CD14-positive monocyte (primary cell): ENCODE data around the gene FERMT2. TPM values are rescaled to one million over a fixed set of nuclear protein-coding genes. Genes with fewer than 3 reads are reported as not detected.

Experiments
- DNase-seq, 3 donors: peaks; one replicate each; pipeline ENCODE4 v3.0.0-alpha.2; 2011 to 2022
- H2AFZ ChIP-seq: 2 replicates; pipeline ENCODE4 v1.6.0; 2012; ENCODE audit warnings: mild to moderate bottlenecking, low read depth, low read length, inconsistent platforms; ENCODE audit not compliant: insufficient read depth, poor library complexity, severe bottlenecking
- H3K27ac ChIP-seq, 2 donors: 1 replicate in 1 of 2; 2 replicates in 1 of 2; pipeline ENCODE4 v1.5.1; 2012 to 2013; ENCODE audit warnings: low read length in 2 of 2, control low read depth in 1 of 2, inconsistent platforms in 1 of 2, low read depth in 1 of 2, mild to moderate bottlenecking in 1 of 2
- H3K27me3 ChIP-seq, 2 donors: one replicate each; pipeline versions ENCODE4 v1.6.0 to v1.6.1; 2011 to 2013; ENCODE audit warnings: low read length in 2 of 2; ENCODE audit not compliant: control insufficient read depth in 2 of 2, insufficient read depth in 2 of 2
- H3K36me3 ChIP-seq, 2 donors: replicated peaks in 1 of 2; 1 replicate in 1 of 2; 2 replicates in 1 of 2; pipeline versions ENCODE4 v1.5.1 to v1.6.1; 2012 to 2013; ENCODE audit warnings: low read length in 2 of 2, control low read depth in 1 of 2, inconsistent platforms in 1 of 2, mild to moderate bottlenecking in 1 of 2; ENCODE audit not compliant: insufficient read depth in 2 of 2, control insufficient read depth in 1 of 2
- H3K4me1 ChIP-seq, 2 donors: 1 replicate in 1 of 2; 2 replicates in 1 of 2; pipeline versions ENCODE4 v1.5.1 to v1.6.1; 2012 to 2013; ENCODE audit warnings: low read length in 2 of 2, control low read depth in 1 of 2, inconsistent platforms in 1 of 2, mild to moderate bottlenecking in 1 of 2, moderate library complexity in 1 of 2; ENCODE audit not compliant: insufficient read depth in 2 of 2, control insufficient read depth in 1 of 2
- H3K4me2 ChIP-seq: replicated peaks from 2 replicates; pipeline ENCODE3; 2012; ENCODE audit warnings: low read length, moderate library complexity, mild to moderate bottlenecking; ENCODE audit not compliant: poor library complexity, severe bottlenecking; ENCODE audit errors: extremely low read depth
- H3K4me3 ChIP-seq, 3 experiments: fragments of 200-600 bp in 1 of 3; sonication (generic) in 1 of 3; replicated peaks in 1 of 3; 1 replicate in 2 of 3; 2 replicates in 1 of 3; pipeline ENCODE4 v1.5.1; 2011 to 2013; ENCODE audit warnings: low read length in 3 of 3, mild to moderate bottlenecking in 3 of 3, control low read depth in 2 of 3, low read depth in 2 of 3, inconsistent platforms in 1 of 3, moderate library complexity in 1 of 3
- H3K79me2 ChIP-seq: 2 replicates; pipeline ENCODE4 v1.6.0; 2012; ENCODE audit warnings: mild to moderate bottlenecking, control low read depth, inconsistent platforms, low read length, moderate library complexity; ENCODE audit not compliant: insufficient read depth
- H3K9ac ChIP-seq: 2 replicates; pipeline ENCODE4 v1.6.0; 2017; ENCODE audit warnings: low read length, mild to moderate bottlenecking; ENCODE audit not compliant: insufficient read depth, poor library complexity, severe bottlenecking
- H3K9me3 ChIP-seq, 2 donors: replicated peaks in 1 of 2; 1 replicate in 1 of 2; 2 replicates in 1 of 2; pipeline versions ENCODE4 v1.5.1 to v1.6.1; 2012 to 2013; ENCODE audit warnings: low read length in 2 of 2, control low read depth in 1 of 2; ENCODE audit not compliant: control insufficient read depth in 1 of 2, insufficient read depth in 1 of 2
- H4K20me1 ChIP-seq: 2 replicates; pipeline ENCODE4 v1.6.0; 2012; ENCODE audit warnings: mild to moderate bottlenecking, low read length, control low read depth, moderate library complexity; ENCODE audit not compliant: insufficient read depth
- H3K27ac Mint-ChIP-seq, 7 donors: one replicate each; pipeline ENCODE4 v1.8.0; 2020; ENCODE audit warnings: mild to moderate bottlenecking in 7 of 7, mixed read lengths in 7 of 7, moderate library complexity in 6 of 7, inconsistent platforms in 2 of 7
- H3K27me3 Mint-ChIP-seq, 3 donors: one replicate each; pipeline ENCODE4 v1.8.0; 2021 to 2022; ENCODE audit warnings: low read depth in 3 of 3, mild to moderate bottlenecking in 3 of 3, mixed read lengths in 3 of 3, moderate library complexity in 3 of 3, inconsistent platforms in 1 of 3
- H3K36me3 Mint-ChIP-seq, 2 donors: one replicate each; pipeline ENCODE4 v1.8.0; 2020; ENCODE audit warnings: mixed read lengths in 2 of 2, inconsistent platforms in 1 of 2, mild to moderate bottlenecking in 1 of 2
- H3K4me1 Mint-ChIP-seq: one replicate; pipeline ENCODE4 v1.8.0; 2020; ENCODE audit warnings: mild to moderate bottlenecking, mixed read lengths
- H3K4me3 Mint-ChIP-seq, 2 donors: one replicate each; pipeline ENCODE4 v1.8.0; 2020; ENCODE audit warnings: mild to moderate bottlenecking in 2 of 2, mixed read lengths in 2 of 2, moderate library complexity in 1 of 2
- H3K9me3 Mint-ChIP-seq, 7 donors: one replicate each; pipeline ENCODE4 v1.8.0; 2020 to 2022; ENCODE audit warnings: mixed read lengths in 7 of 7, mild to moderate bottlenecking in 6 of 7, moderate library complexity in 6 of 7, inconsistent platforms in 2 of 7
- WGBS: methylation state at CpG from one replicate; pipeline ENCODE4 v1.1.5; 2013; ENCODE audit warnings: missing lambda C conversion rate; ENCODE audit not compliant: insufficient coverage; 5-methylcytosine and 5-hydroxymethylcytosine counted together
- intact Hi-C, 2 donors: fragments of 100-400 bp; cut with micrococcal nuclease; formaldehyde crosslinking; loops; one replicate each; pipeline versions ENCODE4 v1.15.0 to v1.15.1; 2023
- polyA minus RNA-seq: library from RNA; depleted of rRNA, polyadenylated mRNA; stranded (reverse); fragments of >200 nt; gene quantifications from 2 replicates; pipeline ENCODE4 v1.2.3, GENCODE V29; 2012
- polyA plus RNA-seq, 3 donors: library from polyadenylated mRNA; depleted of rRNA in 1 of 3; unstranded in 2 of 3; stranded (reverse) in 1 of 3; fragments of 300-500 nt in 2 of 3; fragments of >200 nt in 1 of 3; fragmentation: Illumina TruSeq in 2 of 3; gene quantifications; 1 replicate in 2 of 3; 2 replicates in 1 of 3; pipeline ENCODE4 v1.2.3, GENCODE V29; 2012 to 2021
- total RNA-seq, 12 experiments: library from RNA in 1 of 12; stranded (reverse) in 1 of 12; fragments of 120-200 nt in 1 of 12; gene quantifications; one replicate each; pipeline ENCODE4 v1.2.4 and lab custom pipeline; 2013 to 2026; ENCODE audit warnings: mixed read lengths in 6 of 12, inconsistent platforms in 1 of 12
- TF ChIP-seq, protein P1 (sequence below): fragments of 200-600 bp; IDR thresholded peaks from one replicate; pipeline ENCODE4 v1.8.0; 2022; ENCODE audit warnings: antibody characterized with exemption, mild to moderate bottlenecking

FERMT2 gene, protein sequence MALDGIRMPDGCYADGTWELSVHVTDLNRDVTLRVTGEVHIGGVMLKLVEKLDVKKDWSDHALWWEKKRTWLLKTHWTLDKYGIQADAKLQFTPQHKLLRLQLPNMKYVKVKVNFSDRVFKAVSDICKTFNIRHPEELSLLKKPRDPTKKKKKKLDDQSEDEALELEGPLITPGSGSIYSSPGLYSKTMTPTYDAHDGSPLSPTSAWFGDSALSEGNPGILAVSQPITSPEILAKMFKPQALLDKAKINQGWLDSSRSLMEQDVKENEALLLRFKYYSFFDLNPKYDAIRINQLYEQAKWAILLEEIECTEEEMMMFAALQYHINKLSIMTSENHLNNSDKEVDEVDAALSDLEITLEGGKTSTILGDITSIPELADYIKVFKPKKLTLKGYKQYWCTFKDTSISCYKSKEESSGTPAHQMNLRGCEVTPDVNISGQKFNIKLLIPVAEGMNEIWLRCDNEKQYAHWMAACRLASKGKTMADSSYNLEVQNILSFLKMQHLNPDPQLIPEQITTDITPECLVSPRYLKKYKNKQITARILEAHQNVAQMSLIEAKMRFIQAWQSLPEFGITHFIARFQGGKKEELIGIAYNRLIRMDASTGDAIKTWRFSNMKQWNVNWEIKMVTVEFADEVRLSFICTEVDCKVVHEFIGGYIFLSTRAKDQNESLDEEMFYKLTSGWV
- total RNA-seq (2013) = 0.27 TPM
- not detected for polyA plus RNA-seq
- polyA minus RNA-seq = not detected in 2 replicates
- 0.51 to 16.5 (median 1.4) reads per million in 11 experiments for total RNA-seq (lab: John Stamatoyannopoulos, UW)

DNA sequence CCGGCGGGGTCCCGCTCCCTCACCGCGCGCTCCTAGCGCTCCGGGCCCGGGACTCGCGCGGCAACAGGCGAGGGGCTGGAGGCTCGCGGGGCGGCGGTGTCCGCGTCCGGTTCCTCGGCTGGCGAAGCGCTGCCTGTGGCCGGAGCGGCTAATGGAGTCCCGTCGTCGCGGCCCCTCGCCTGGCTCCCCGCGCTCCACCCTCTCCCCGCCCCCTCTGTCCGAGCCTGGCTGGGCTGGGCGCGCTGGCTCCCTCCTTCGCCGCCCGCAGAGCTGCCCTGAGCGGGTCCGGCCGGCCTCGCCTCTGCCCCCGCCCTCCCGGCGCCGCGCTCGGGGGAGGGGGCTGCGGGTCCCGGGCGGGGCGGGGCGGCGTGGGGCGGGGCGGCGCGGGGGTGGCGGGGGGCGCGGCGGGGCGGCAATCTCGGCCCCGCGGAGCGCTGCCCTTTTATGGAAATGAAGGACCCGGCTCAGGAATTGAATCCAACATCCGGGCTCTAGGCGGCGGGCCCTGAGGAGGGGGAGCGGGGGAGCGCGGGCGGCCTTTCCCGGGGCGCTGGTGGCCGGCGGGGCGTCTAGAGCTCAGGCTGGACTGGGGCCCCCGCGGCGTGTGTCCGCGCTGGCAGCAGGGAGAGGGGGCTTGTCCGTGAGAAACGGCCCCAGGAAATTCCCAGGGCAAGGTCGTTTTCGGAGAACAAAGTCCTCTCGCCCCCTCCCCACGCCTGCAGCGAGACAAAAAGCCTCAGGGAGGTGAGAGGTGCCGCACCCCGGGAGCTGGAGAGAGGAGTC, at the start of gene FERMT2:
Gene FERMT2 (minus strand): TSS at position 153 of the 783 bp plus-strand sequence. CDS start 482 bp downstream, outside the sequence.
- Histone ChIP-seq H3K4me2 (peak within 1 kb of the TSS; percentile 77), H3K79me2 (no peaks in the 10 kb centered on the region), H3K9me3 (peaks cover 0 to 10% of the 10 kb centered on the region in 2 donors), H2AFZ (peak within 1 kb of the TSS; percentile 51), H4K20me1 (no peaks in the 10 kb centered on the region), H3K9ac (peak within 1 kb of the TSS; percentile 44), H3K4me3 (peak within 1 kb of the TSS; percentile 15 to 70 (median 42)), H3K27ac (no peak within 1 kb of the TSS), H3K4me1 (peaks cover 8 to 15% of the 10 kb centered on the region in 2 donors), H3K36me3 (no peaks in the 10 kb centered on the region), H3K27me3 (peaks cover 68 to 72% of the 10 kb centered on the region in 2 donors)
- DNase-seq = no peak
- TF ChIP-seq, protein P1, sequence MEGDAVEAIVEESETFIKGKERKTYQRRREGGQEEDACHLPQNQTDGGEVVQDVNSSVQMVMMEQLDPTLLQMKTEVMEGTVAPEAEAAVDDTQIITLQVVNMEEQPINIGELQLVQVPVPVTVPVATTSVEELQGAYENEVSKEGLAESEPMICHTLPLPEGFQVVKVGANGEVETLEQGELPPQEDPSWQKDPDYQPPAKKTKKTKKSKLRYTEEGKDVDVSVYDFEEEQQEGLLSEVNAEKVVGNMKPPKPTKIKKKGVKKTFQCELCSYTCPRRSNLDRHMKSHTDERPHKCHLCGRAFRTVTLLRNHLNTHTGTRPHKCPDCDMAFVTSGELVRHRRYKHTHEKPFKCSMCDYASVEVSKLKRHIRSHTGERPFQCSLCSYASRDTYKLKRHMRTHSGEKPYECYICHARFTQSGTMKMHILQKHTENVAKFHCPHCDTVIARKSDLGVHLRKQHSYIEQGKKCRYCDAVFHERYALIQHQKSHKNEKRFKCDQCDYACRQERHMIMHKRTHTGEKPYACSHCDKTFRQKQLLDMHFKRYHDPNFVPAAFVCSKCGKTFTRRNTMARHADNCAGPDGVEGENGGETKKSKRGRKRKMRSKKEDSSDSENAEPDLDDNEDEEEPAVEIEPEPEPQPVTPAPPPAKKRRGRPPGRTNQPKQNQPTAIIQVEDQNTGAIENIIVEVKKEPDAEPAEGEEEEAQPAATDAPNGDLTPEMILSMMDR = no peak
- Mint-ChIP-seq H3K4me1 (peaks cover 22% of the 10 kb centered on the region), H3K36me3 (peaks cover 3 to 4% of the 10 kb centered on the region in 2 donors), H3K27me3 (peaks cover 59 to 72% (median 66%) of the 10 kb centered on the region in 3 donors), H3K27ac (peak within 1 kb of the TSS in 1 of 7 donors; percentile 63), H3K9me3 (peaks cover 0 to 10% (median 4%) of the 10 kb centered on the region in 7 donors), H3K4me3 (peak within 1 kb of the TSS; percentile 81 to 93)
- intact Hi-C loops = no loop called here
- WGBS = under 1% methylated on average over 71 of the region's 95 CpGs
